Kidney (tissue), 14 donors: ENCODE measurements around the gene AFF3. TPM values are rescaled to one million over a fixed set of nuclear protein-coding genes. Genes with fewer than 3 reads are reported as not detected.

Experiments used
- DNase-seq, 5 donors: peaks; one replicate each; pipeline ENCODE4 v3.0.0-alpha.2; 2013 to 2020
- FAIRE-seq: peaks from 2 replicates; lab custom pipeline; 2012; peaks lifted over from hg19 to GRCh38; lab: Jason Lieb, UNC
- H3K27ac ChIP-seq, 2 donors: one replicate each; pipeline ENCODE4 v1.7.0; 2013; ENCODE audit warnings: low read depth in 2 of 2, low read length in 2 of 2, inconsistent platforms in 1 of 2
- H3K27me3 ChIP-seq: one replicate; pipeline ENCODE4 v1.7.1; 2013; ENCODE audit warnings: low read length, inconsistent platforms; ENCODE audit not compliant: control insufficient read depth, insufficient read depth
- H3K36me3 ChIP-seq, 3 donors: one replicate each; pipeline versions ENCODE4 v1.7.0 to v1.7.1; 2013; ENCODE audit warnings: low read length in 3 of 3, control low read depth in 1 of 3, inconsistent platforms in 1 of 3; ENCODE audit not compliant: insufficient read depth in 3 of 3, control insufficient read depth in 2 of 3
- H3K4me1 ChIP-seq, 3 donors: one replicate each; pipeline versions ENCODE4 v1.7.0 to v1.7.1; 2013; ENCODE audit warnings: low read length in 3 of 3, inconsistent platforms in 1 of 3, low read depth in 1 of 3; ENCODE audit not compliant: control insufficient read depth in 2 of 3, insufficient read depth in 2 of 3
- H3K4me3 ChIP-seq, 3 donors: one replicate each; pipeline versions ENCODE4 v1.7.0 to v1.8.1; 2013; ENCODE audit warnings: low read length in 3 of 3, control low read depth in 1 of 3, inconsistent platforms in 1 of 3
- H3K9ac ChIP-seq, 3 donors: one replicate each; pipeline versions ENCODE4 v1.7.0 to v1.7.1; 2013; ENCODE audit warnings: low read length in 3 of 3, control low read depth in 1 of 3, inconsistent platforms in 1 of 3
- H3K9me3 ChIP-seq, 3 donors: one replicate each; pipeline versions ENCODE4 v1.7.0 to v1.7.1; 2013; ENCODE audit warnings: low read length in 3 of 3, control low read depth in 1 of 3, inconsistent platforms in 1 of 3; ENCODE audit not compliant: control insufficient read depth in 2 of 3, insufficient read depth in 1 of 3
- CTCF ChIP-seq: IDR thresholded peaks from 3 replicates; pipeline ENCODE4 v1.5.1; 2012; ENCODE audit warnings: mild to moderate bottlenecking, moderate library complexity, borderline replicate concordance; ENCODE audit not compliant: insufficient read depth; ENCODE audit errors: extremely low read depth
- intact Hi-C: fragments of 100-400 bp; cut with DNase I; formaldehyde crosslinking; loops from one replicate; pipeline ENCODE4 v1.11.1; 2022
- polyA plus RNA-seq: library from polyadenylated mRNA; stranded (reverse); fragments of 350-450 nt; fragmentation: Illumina TruSeq; extraction: RNeasy Lipid Tissue Mini Kit (QIAGEN cat#74804); gene quantifications from one replicate; pipeline ENCODE4 v1.2.3, GENCODE V29; 2014; ENCODE audit warnings: low read depth, low replicate concordance; ENCODE audit not compliant: insufficient read depth
- total RNA-seq: library from RNA; stranded (reverse); fragmentation: NEBNext Ultra II Directional; extraction: Animal tissue kit (Norgen Biotek cat#: 25700); gene quantifications from one replicate; pipeline ENCODE4 v1.2.1, GENCODE V29; 2021
- donor health status: control.
- donor health status: control.
- donor health status: control.
- donor health status: control.
- donor health status: control.
- donor health status: DM: yes; HTN: yes; CAD: no.
- donor health status: Normal renal cell carcinoma (clear cell type).

The AFF3 gene
- total and polyA plus RNA-seq, 2 donors from 2014 or later, result 0.65 to 11.0 TPM

- Histone ChIP-seq H3K9ac (no peak overlapping the region), H3K36me3 (no peaks in the 10 kb centered on the region), H3K27ac (no peak overlapping the region), H3K4me3 (no peak overlapping the region), H3K4me1 (no peaks in the 10 kb centered on the region), H3K27me3 (no peaks in the 10 kb centered on the region), H3K9me3 (no peaks in the 10 kb centered on the region)
- intact Hi-C loops, result no loop called here
- FAIRE-seq (no peak), DNase-seq (peak in 1 of 5 donors; percentile 21)
- no peak for TF ChIP-seq CTCF
These were observed 394.0 kb downstream of the AFF3 start for GRCh38 chr2:99748344-99748743.

DNA sequence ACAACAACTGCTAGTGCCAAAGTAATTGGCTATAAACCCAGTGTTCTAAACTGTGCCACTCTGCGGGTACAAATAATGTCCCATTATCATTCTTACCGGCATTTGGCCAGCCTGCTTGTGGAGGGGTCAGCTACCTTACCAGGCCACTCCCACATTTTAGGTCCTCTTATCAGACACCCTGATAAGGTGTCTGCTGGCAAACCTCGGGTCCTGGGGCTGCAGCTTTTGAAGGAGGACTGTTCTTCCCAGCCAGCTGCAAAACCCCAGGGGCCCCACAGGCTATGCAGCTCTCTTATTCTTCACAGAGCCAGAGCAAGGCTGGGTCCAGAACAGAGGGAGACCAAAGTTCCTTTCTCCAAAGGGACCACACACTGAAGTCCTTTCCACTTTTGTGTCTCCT lies 394.5 kb downstream of the AFF3 start:
- no peaks in the 10 kb centered on the region for H3K27me3 ChIP-seq
- no peak for FAIRE-seq

DNA sequence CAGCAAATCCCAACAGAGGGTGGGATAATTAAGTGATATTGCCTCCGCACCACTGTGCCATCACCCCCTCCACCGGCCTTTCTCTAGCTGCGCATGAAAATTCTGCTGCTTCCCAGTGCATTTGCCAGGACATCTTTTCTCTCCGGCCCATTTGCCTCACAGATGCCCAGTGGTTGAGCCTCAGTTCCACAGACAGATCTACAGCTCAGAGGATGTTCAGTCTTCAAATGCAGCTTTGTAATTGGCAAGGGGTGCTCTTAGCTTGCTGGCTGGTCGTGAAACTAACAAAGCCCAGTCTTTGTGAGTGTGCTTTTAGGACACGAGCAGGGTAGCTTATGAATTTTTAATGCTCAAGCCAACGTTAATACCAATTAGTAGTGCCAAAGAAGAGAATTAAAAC lies 399.2 kb downstream of the AFF3 start:
- Histone ChIP-seq H3K9me3 (no peaks in the 10 kb centered on the region), H3K36me3 (no peaks in the 10 kb centered on the region), H3K27me3 (no peaks in the 10 kb centered on the region), H3K27ac (no peak overlapping the region), H3K4me3 (no peak overlapping the region), H3K9ac (no peak overlapping the region), H3K4me1 (no peaks in the 10 kb centered on the region)
- DNase-seq (no peak), FAIRE-seq (no peak)
- intact Hi-C loops, result no loop called here
- no peak for TF ChIP-seq CTCF

More for the DNA sequence above, 394.5 kb downstream of the AFF3 start:
- Histone ChIP-seq H3K4me1 (no peaks in the 10 kb centered on the region), H3K36me3 (no peaks in the 10 kb centered on the region), H3K9me3 (no peaks in the 10 kb centered on the region), H3K4me3 (no peak overlapping the region), H3K27ac (no peak overlapping the region), H3K9ac (no peak overlapping the region)
- DNase-seq, result no peak
- intact Hi-C loops, result no loop called here
- no peak for TF ChIP-seq CTCF

GRCh38 chr2:99737537-99737936 lies 404.9 kb downstream of the AFF3 start:
- H3K4me1 ChIP-seq, result no peaks in the 10 kb centered on the region
- intact Hi-C loops, result no loop called here
- no peak overlapping the region for H3K27ac ChIP-seq
- H3K36me3 ChIP-seq, result no peaks in the 10 kb centered on the region
- FAIRE-seq (no peak), DNase-seq (no peak)
- no peaks in the 10 kb centered on the region for H3K27me3 ChIP-seq
- H3K9ac ChIP-seq, result no peak overlapping the region
- H3K9me3 ChIP-seq, result no peaks in the 10 kb centered on the region
- no peak overlapping the region for H3K4me3 ChIP-seq
- TF ChIP-seq CTCF, result no peak
